GM12878 (cell line): Measurements from ENCODE around the gene CHN2. TPM values are rescaled to one million over a fixed set of nuclear protein-coding genes. Genes with fewer than 3 reads are reported as not detected.

Experiments used
- ATAC-seq: fragments of 200-7000 bp; cut with Tn5 transposase; 3 replicates; pipeline ENCODE4 v1.9.1; 2020; ENCODE audit warnings: mild to moderate bottlenecking, moderate library complexity
- BruUV-seq: library from RNA; stranded (reverse); fragments of 400-500 nt; replicated peaks from 2 replicates; lab custom pipeline; 2021; lab: Mats Ljungman, UMichigan
- CTCF ChIA-PET: fragments of 300-600 bp; sonication (Branson Sonifier 250); formaldehyde crosslinking; extraction: SDS; loops from one replicate; lab custom pipeline; 2021; ENCODE audit warnings: inconsistent platforms; lab: Yijun Ruan, JAX
- POLR2A ChIA-PET: fragments of 350-600 bp; formaldehyde crosslinking; extraction: SDS; loops from one replicate; lab custom pipeline; 2021; ENCODE audit warnings: inconsistent platforms; lab: Charles Lee
- RAD21 ChIA-PET: fragments of 300-600 bp; sonication (Branson Sonifier 250); formaldehyde crosslinking; loops from one replicate; lab custom pipeline; 2023; ENCODE audit warnings: antibody characterized with exemption; ENCODE audit not compliant: unreplicated experiment; lab: Charles Lee
- SMC1A ChIA-PET: fragments of 300-600 bp; sonication (Branson Sonifier 250); formaldehyde crosslinking; loops from one replicate; lab custom pipeline; 2023; ENCODE audit not compliant: unreplicated experiment, uncharacterized antibody; lab: Charles Lee
- DNase-seq: peaks from one replicate; pipeline ENCODE4 v3.0.0-alpha.2; 2011; ENCODE audit warnings: low read depth, low spot score
- FAIRE-seq: peaks from 3 replicates; lab custom pipeline; 2011; peaks lifted over from hg19 to GRCh38; lab: Jason Lieb, UNC
- H2AFZ ChIP-seq: 2 replicates; pipeline ENCODE4 v1.6.0; 2011; ENCODE audit warnings: low read depth, low read length, control low read depth; ENCODE audit not compliant: control insufficient read depth
- H3K27ac ChIP-seq: 2 replicates; pipeline ENCODE4 v1.5.1; 2011; ENCODE audit warnings: control low read depth; ENCODE audit not compliant: control insufficient read depth, insufficient read depth
- H3K27me3 ChIP-seq, 2 experiments: replicated peaks in 1 of 2; 2 replicates each; pipeline versions ENCODE4 v1.6.0 to v1.6.1; 2011; ENCODE audit warnings: low read length in 1 of 2; ENCODE audit not compliant: control insufficient read depth in 2 of 2, insufficient read depth in 2 of 2
- H3K36me3 ChIP-seq, 2 experiments: 2 replicates each; pipeline ENCODE4 v1.5.1; 2011; ENCODE audit warnings: low read length in 1 of 2; ENCODE audit not compliant: control insufficient read depth in 2 of 2, insufficient read depth in 2 of 2
- H3K4me1 ChIP-seq: 2 replicates; pipeline ENCODE4 v1.6.1; 2011; ENCODE audit warnings: mild to moderate bottlenecking, low read length, moderate library complexity, mixed read lengths; ENCODE audit not compliant: control insufficient read depth, insufficient read depth
- H3K4me2 ChIP-seq: 2 replicates; pipeline ENCODE4 v1.6.0; 2011; ENCODE audit warnings: control low read depth; ENCODE audit not compliant: control insufficient read depth, insufficient read depth
- H3K4me3 ChIP-seq: fragments of 200-600 bp; sonication (generic); 2 replicates; pipeline ENCODE4 v1.5.1; 2016
- H3K79me2 ChIP-seq: 2 replicates; pipeline ENCODE4 v1.6.0; 2011; ENCODE audit warnings: low read length; ENCODE audit not compliant: control insufficient read depth, insufficient read depth
- H3K9ac ChIP-seq: 2 replicates; pipeline ENCODE4 v1.8.0; 2011; ENCODE audit warnings: low read length, control low read depth, mixed read lengths; ENCODE audit not compliant: control insufficient read depth, insufficient read depth
- H3K9me3 ChIP-seq: replicated peaks from 3 replicates; pipeline ENCODE4 v1.5.1; 2011; ENCODE audit warnings: mild to moderate bottlenecking, low read length; ENCODE audit not compliant: control insufficient read depth, insufficient read depth
- H4K20me1 ChIP-seq: 2 replicates; pipeline ENCODE4 v1.6.0; 2011; ENCODE audit not compliant: control insufficient read depth, insufficient read depth
- E2F8 ChIP-seq: fragments of 450-650 bp; IDR thresholded peaks from 2 replicates; pipeline ENCODE4 v1.6.1; 2018; ENCODE audit warnings: mild to moderate bottlenecking, low read depth, moderate library complexity; ENCODE audit not compliant: partially characterized antibody
- KAT2A ChIP-seq: conservative IDR thresholded peaks from 2 replicates; pipeline ENCODE4 v1.6.1; 2011; ENCODE audit warnings: low read depth, low read length; ENCODE audit not compliant: control insufficient read depth
- TBL1XR1 ChIP-seq: IDR thresholded peaks from 2 replicates; pipeline ENCODE4 v1.6.1; 2012; ENCODE audit warnings: low read depth, low read length, improper control_type of control experiment
- USF2 ChIP-seq: IDR thresholded peaks from 2 replicates; pipeline ENCODE4 v1.6.1; 2011; ENCODE audit warnings: low read depth, low read length, improper control_type of control experiment, borderline replicate concordance
- ZNF207 ChIP-seq: fragments of 450-650 bp; IDR thresholded peaks from 2 replicates; pipeline ENCODE4 v1.6.1; 2014; ENCODE audit warnings: antibody characterized with exemption, mild to moderate bottlenecking, borderline replicate concordance
- WGBS: methylation state at CpG from one replicate; pipeline ENCODE4 v1.1.6; 2016; ENCODE audit warnings: low lambda C conversion rate; ENCODE audit not compliant: insufficient replicate concordance, insufficient coverage; ENCODE audit errors: missing lambda C conversion rate; 5-methylcytosine and 5-hydroxymethylcytosine counted together
- in situ Hi-C: fragments of 300-500 bp; cut with MboI; formaldehyde crosslinking; loops from 9 replicates; pipeline ENCODE4 v1.14.3; 2018; ENCODE audit warnings: mixed read lengths
- intact Hi-C: fragments of 100-400 bp; cut with micrococcal nuclease; formaldehyde crosslinking; loops from one replicate; pipeline ENCODE4 v1.14.2; 2022; ENCODE audit not compliant: unreplicated experiment
- polyA plus RNA-seq, 11 experiments: library from polyadenylated mRNA; depleted of rRNA in 4 of 11; unstranded in 6 of 11; stranded (reverse) in 5 of 11; fragments of >200 nt; fragmentation: Nextera tagmentation in 4 of 11; fragmentation: Illumina TruSeq in 1 of 11; extraction: Ambion mirVana in 4 of 11; extraction: Trizol in 1 of 11; gene quantifications; 1 replicate in 1 of 11; 2 replicates in 10 of 11; pipeline versions ENCODE4 v1.2.1 to v1.2.3, GENCODE V29; 2011 to 2016; ENCODE audit warnings: inconsistent platforms in 2 of 11, missing spikeins in 2 of 11, low read depth in 1 of 11
- total RNA-seq, 4 experiments: library from RNA; depleted of rRNA in 3 of 4; stranded (reverse); fragments of >200 nt in 3 of 4; fragmentation: Illumina TruSeq in 1 of 4; extraction: Trizol in 1 of 4; gene quantifications; 2 replicates each; pipeline versions ENCODE4 v1.2.1 to v1.2.3, GENCODE V29; 2013 to 2021

Gene CHN2
- total and polyA plus RNA-seq, 10 of the 15 experiments (the other 5 are each of a cell fraction or from before 2014, with no cell fraction given): 0.11 to 3.8 (median 0.37) TPM; not detected in 2

DNA sequence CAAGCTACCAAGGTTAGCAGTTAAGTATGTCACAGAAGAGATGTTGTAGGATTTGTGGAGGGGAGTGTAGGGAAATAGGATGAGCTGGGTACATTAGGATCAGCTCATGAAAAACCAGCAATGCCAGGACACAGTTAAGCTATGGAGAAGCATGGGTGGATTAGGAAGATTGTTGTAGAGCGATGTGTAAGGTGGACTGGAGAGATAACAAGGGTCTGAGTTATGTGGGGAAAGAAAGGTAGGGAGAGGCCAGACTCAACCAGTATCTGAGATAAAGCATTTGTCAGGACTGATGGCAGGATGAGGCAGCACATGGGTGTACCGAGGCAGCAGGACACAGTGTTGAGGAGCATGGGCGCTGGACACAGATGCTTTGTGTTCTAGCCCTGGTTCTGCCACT lies 283.7 kb downstream of the CHN2 start:
- Histone ChIP-seq H4K20me1 (no peaks in the 10 kb centered on the region), H3K4me1 (no peaks in the 10 kb centered on the region), H3K9ac (no peak overlapping the region), H2AFZ (no peak overlapping the region), H3K79me2 (no peaks in the 10 kb centered on the region), H3K27ac (no peak overlapping the region), H3K4me2 (no peak overlapping the region), H3K36me3 (no peaks in the 10 kb centered on the region), H3K4me3 (no peak overlapping the region), H3K9me3 (no peaks in the 10 kb centered on the region), H3K27me3 (no peaks in the 10 kb centered on the region)
- in situ Hi-C loops (no loop called here), intact Hi-C loops (no loop called here)
- TF ChIP-seq ZNF207 (no peak), E2F8 (no peak), KAT2A (no peak), TBL1XR1 (no peak), USF2 (no peak)
- DNase-seq: no peak
- no TSS peak for BruUV-seq
- no peak for ATAC-seq
- ChIA-PET SMC1A (no interaction called here), CTCF (no interaction called here), POLR2A (no interaction called here), RAD21 (no interaction called here)
- 13% methylated on average over 3 of the region's 3 CpGs for WGBS
- no peak for FAIRE-seq
